Tibial nerve (tissue), 4 donors: ENCODE results near the gene MITF.

ENCODE experiments used
- CTCF ChIP-seq, 5 experiments: fragments of 200-600 bp in 3 of 5; fragments of 450-650 bp in 2 of 5; sonication (generic) in 3 of 5; IDR thresholded peaks; one replicate each; pipeline ENCODE4 v1.5.1; 2016 to 2019; ENCODE audit warnings: antibody characterized with exemption in 5 of 5, mild to moderate bottlenecking in 3 of 5, moderate library complexity in 2 of 5
- EP300 ChIP-seq, 2 donors: sonication (generic); formaldehyde crosslinking; IDR thresholded peaks; one replicate each; pipeline ENCODE4 v1.6.1; 2017; ENCODE audit warnings: antibody characterized with exemption in 2 of 2, mild to moderate bottlenecking in 1 of 2
- POLR2A ChIP-seq, 2 donors: fragments of 450-650 bp; IDR thresholded peaks; one replicate each; pipeline ENCODE4 v1.6.1; 2017; ENCODE audit warnings: antibody characterized with exemption in 2 of 2, mild to moderate bottlenecking in 2 of 2, moderate library complexity in 2 of 2

GRCh38 chr3:69791919-69792399 is 52.7 kb downstream of the MITF start:
- TF ChIP-seq CTCF (IDR thresholded peaks at IDR 0.05) (peak; percentile 35 to 65 (median 51)), EP300 (IDR thresholded peaks at IDR 0.05) (no peak), POLR2A (IDR thresholded peaks at IDR 0.05) (no peak)
